ENCODE data around the gene GARIN5A. TPM values are rescaled to one million over a fixed set of nuclear protein-coding genes. Genes with fewer than 3 reads are reported as not detected.
"Not testable (repeated sequence)": the region's sequence is repeated elsewhere in the genome, so short reads cannot be mapped to it uniquely, and the experiment has no call there.

Gene GARIN5A
- total RNA-seq, 2 donors from 2014 or later = 1.0 TPM; not detected in 1

- Histone ChIP-seq H3K27me3 (no peaks in the 10 kb centered on the region), H3K36me3 (replicated peaks in 1 of 2; ENCODE audit: insufficient read depth in 1 of 2, low read depth in 2 of 2) (peaks cover 10 to 20% of the 10 kb centered on the region in 2 donors), H3K4me3 (peak overlapping the region; percentile 79 to 92), H3K4me1 (peaks cover 21% of the 10 kb centered on the region), H3K9me3 (no peaks in the 10 kb centered on the region), H3K27ac (peak overlapping the region; percentile 67 to 90 (median 78))
- DNase-seq = no peak
- no peak for TF ChIP-seq CTCF (IDR thresholded peaks at IDR 0.05)
- no peak for TF ChIP-seq POLR2A (IDR thresholded peaks at IDR 0.05)
- intact Hi-C loops (cut with DNase I) = no loop called here
- ATAC-seq = no peak
- 9 to 29% methylated on average over 9 to 20 of the region's 20 CpGs for WGBS, 2 donors
These were observed 225 bp upstream of the GARIN5A start for GRCh38 chr19:50476907-50477238.

- intact Hi-C loops (cut with DNase I) = no loop called here
- TF ChIP-seq CTCF (IDR thresholded peaks at IDR 0.05) (no peak), POLR2A (IDR thresholded peaks at IDR 0.05) (no peak)
- 76 to 92% methylated on average over 14 to 29 of the region's 29 CpGs for WGBS, 2 donors
These were observed 868 bp downstream of the GARIN5A start for GRCh38 chr19:50475736-50476223.

GRCh38 chr19:50475101-50475568, 1.5 kb downstream of the GARIN5A start:
- DNase-seq = no peak
- H3K36me3 ChIP-seq (replicated peaks in 1 of 2; ENCODE audit: insufficient read depth in 1 of 2, low read depth in 2 of 2) = peaks cover under 1 to 11% of the 10 kb centered on the region in 2 donors
- H3K4me3 ChIP-seq = no peak overlapping the region
- no peak overlapping the region for H3K27ac ChIP-seq
- no peaks in the 10 kb centered on the region for H3K27me3 ChIP-seq
- no peaks in the 10 kb centered on the region for H3K9me3 ChIP-seq
- TF ChIP-seq POLR2A (IDR thresholded peaks at IDR 0.05) (no peak), CTCF (IDR thresholded peaks at IDR 0.05) (no peak)
- peaks cover 21% of the 10 kb centered on the region for H3K4me1 ChIP-seq
- WGBS, 2 donors = 77 to 78% methylated on average over 9 to 11 of the region's 12 CpGs
- no peak for ATAC-seq
- intact Hi-C loops (cut with DNase I) = no loop called here

More at GRCh38 chr19:50475736-50476223, 868 bp downstream of the GARIN5A start:
- Histone ChIP-seq H3K27ac (peak overlapping the region in 3 of 4 donors; percentile 28 to 90 (median 85)), H3K4me1 (peaks cover 21% of the 10 kb centered on the region), H3K36me3 (replicated peaks in 1 of 2; ENCODE audit: insufficient read depth in 1 of 2, low read depth in 2 of 2) (peaks cover 7 to 15% of the 10 kb centered on the region in 2 donors), H3K9me3 (no peaks in the 10 kb centered on the region), H3K4me3 (no peak overlapping the region), H3K27me3 (no peaks in the 10 kb centered on the region)
- ATAC-seq (no peak), DNase-seq (no peak)

GRCh38 chr19:50473336-50473735, 3.3 kb downstream of the GARIN5A start:
- H3K4me1 ChIP-seq = peaks cover 19% of the 10 kb centered on the region
- H3K36me3 ChIP-seq (replicated peaks in 1 of 2; ENCODE audit: insufficient read depth in 1 of 2, low read depth in 2 of 2); DNase-seq; intact Hi-C loops (cut with DNase I); H3K4me3 ChIP-seq; ATAC-seq; H3K27ac ChIP-seq; H3K9me3 ChIP-seq; H3K27me3 ChIP-seq: not testable (repeated sequence)
- 58 to 63% methylated on average over 3 of the region's 3 CpGs for WGBS, 2 donors

GRCh38 chr19:50468818-50469217, 7.8 kb downstream of the GARIN5A start:
- WGBS, 2 donors = 85 to 89% methylated on average over 6 of the region's 6 CpGs
- Histone ChIP-seq H3K4me1 (no peaks in the 10 kb centered on the region), H3K9me3 (no peaks in the 10 kb centered on the region), H3K27ac (no peak overlapping the region), H3K4me3 (no peak overlapping the region), H3K36me3 (replicated peaks in 1 of 2; ENCODE audit: insufficient read depth in 1 of 2, low read depth in 2 of 2) (no peaks in the 10 kb centered on the region), H3K27me3 (no peaks in the 10 kb centered on the region)
- intact Hi-C loops (cut with DNase I) = no loop called here
- no peak for ATAC-seq
- TF ChIP-seq POLR2A (IDR thresholded peaks at IDR 0.05) = no peak
- no peak for DNase-seq

GRCh38 chr19:50467566-50467965, 9.1 kb downstream of the GARIN5A start:
- no peaks in the 10 kb centered on the region for H3K4me1 ChIP-seq
- intact Hi-C loops (cut with DNase I) = no loop called here
- ATAC-seq (no peak), DNase-seq (no peak)
- H3K27me3 ChIP-seq = no peaks in the 10 kb centered on the region
- TF ChIP-seq CTCF (IDR thresholded peaks at IDR 0.05) (no peak), POLR2A (IDR thresholded peaks at IDR 0.05) (no peak)
- no peak overlapping the region for H3K4me3 ChIP-seq
- H3K9me3 ChIP-seq = no peaks in the 10 kb centered on the region
- H3K36me3 ChIP-seq (replicated peaks in 1 of 2; ENCODE audit: insufficient read depth in 1 of 2, low read depth in 2 of 2) = no peaks in the 10 kb centered on the region
- 69 to 78% methylated on average over 18 of the region's 18 CpGs for WGBS, 2 donors
- H3K27ac ChIP-seq = no peak overlapping the region
